ENCODE data around the gene SCUBE3.

SCUBE3 gene

DNA sequence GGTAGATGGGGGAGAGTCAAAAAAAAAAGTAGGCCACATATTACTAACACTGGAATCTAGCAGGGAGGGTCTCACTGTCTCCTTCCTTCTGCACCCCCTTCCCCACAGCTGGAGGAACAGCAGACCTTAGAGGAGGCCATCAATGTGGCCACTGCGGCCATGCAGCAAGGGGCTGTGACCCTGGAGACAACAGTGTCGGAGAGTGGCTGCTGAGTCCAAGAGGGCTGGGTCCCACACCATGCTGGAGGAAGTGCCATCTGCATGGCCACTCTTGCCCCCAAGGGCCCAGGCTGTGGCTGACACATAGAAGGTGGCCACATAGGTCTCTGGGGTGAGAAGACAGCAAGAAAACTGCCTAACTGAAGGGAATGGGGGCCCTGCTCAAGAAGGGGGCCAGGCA, 81.3 kb downstream of the SCUBE3 start:
- no peak for DNase-seq (ENCODE audit: low read depth)
- TF ChIP-seq, protein P1, sequence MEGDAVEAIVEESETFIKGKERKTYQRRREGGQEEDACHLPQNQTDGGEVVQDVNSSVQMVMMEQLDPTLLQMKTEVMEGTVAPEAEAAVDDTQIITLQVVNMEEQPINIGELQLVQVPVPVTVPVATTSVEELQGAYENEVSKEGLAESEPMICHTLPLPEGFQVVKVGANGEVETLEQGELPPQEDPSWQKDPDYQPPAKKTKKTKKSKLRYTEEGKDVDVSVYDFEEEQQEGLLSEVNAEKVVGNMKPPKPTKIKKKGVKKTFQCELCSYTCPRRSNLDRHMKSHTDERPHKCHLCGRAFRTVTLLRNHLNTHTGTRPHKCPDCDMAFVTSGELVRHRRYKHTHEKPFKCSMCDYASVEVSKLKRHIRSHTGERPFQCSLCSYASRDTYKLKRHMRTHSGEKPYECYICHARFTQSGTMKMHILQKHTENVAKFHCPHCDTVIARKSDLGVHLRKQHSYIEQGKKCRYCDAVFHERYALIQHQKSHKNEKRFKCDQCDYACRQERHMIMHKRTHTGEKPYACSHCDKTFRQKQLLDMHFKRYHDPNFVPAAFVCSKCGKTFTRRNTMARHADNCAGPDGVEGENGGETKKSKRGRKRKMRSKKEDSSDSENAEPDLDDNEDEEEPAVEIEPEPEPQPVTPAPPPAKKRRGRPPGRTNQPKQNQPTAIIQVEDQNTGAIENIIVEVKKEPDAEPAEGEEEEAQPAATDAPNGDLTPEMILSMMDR (IDR thresholded peaks at IDR 0.05; ENCODE audit: insufficient read depth, low read depth, low read length, missing control alignments), result no peak
- H3K4me3 ChIP-seq (ENCODE audit: low read length), result no peak overlapping the region

DNA sequence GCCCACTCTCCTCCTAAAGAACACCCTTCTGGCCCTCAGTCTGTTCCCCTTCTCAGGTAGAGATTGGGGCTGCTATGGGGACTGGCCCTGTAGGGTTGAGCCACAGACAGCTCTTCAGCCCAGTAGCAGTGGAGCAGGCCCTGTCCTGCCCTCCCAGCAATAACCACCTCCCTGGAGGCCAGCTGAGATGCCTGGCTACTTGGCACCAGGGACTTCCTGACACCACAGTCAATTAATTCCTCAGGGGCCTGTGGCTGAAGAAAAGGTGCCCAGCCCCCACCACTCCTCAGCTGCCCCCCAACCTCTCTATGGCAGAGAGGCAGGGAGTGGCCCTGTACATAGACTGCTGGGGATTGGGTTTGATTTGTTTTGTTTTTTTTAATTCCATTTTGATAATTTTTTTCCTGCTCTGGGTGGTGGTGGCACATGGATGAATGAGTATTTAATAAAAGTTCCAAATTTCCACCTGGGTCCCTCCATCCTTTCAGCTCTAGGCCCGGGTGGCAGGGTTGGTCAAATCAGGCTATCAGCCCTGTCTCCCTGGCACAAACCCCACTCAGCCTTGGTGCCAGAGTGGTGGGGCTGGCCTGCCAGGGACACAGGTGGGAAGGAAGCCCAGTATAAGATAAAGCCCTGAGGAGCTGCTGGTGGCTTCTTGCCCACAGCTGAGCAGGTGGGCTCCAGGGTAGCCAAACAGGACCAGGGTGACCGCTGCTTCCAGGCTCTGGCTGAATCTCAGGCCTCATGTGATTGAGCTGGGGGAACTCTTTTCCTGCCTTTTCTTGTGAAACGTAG, 82.0 kb downstream of the SCUBE3 start:
- TF ChIP-seq, protein P1 (IDR thresholded peaks at IDR 0.05; ENCODE audit: insufficient read depth, low read depth, low read length, missing control alignments), result no peak
- no peak for DNase-seq (ENCODE audit: low read depth)
- no peak overlapping the region for H3K4me3 ChIP-seq (ENCODE audit: low read length)

DNA sequence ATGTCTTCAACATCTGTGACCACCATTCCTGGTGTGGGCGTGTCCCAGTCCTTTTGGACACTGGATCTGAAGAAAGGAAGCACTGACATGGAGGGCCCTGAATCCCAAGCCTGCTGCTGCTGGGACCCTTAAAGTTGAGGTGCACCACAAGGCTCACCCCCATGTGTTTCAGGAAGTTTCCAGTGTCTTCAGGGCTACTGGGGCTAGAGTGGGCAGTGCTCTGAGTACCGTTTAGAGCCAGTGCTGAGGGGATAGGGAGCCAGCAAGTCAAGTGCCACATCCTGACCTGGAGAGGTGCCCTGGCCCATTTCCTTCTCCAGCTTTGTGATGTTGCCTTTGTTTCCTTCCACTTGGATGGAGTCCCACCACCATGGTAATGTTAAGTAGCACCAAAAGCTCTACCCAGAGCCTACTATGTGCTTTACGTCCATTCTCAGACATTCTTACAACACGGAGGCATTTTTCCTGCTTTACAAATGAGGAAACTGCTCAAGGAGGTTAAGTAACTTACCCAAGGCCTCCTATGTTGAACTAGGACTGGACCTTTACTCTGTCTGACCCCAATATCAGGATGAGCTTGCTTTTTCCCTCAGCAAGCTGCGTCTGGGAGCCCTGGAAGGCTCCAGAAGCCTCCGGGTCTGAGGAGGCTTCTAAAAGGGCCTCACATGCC, 83.3 kb downstream of the SCUBE3 start:
- no peak overlapping the region for H3K4me3 ChIP-seq (ENCODE audit: low read length)
- DNase-seq (ENCODE audit: low read depth), result no peak
- TF ChIP-seq, protein P1 (IDR thresholded peaks at IDR 0.05; ENCODE audit: insufficient read depth, low read depth, low read length, missing control alignments), result no peak

DNA sequence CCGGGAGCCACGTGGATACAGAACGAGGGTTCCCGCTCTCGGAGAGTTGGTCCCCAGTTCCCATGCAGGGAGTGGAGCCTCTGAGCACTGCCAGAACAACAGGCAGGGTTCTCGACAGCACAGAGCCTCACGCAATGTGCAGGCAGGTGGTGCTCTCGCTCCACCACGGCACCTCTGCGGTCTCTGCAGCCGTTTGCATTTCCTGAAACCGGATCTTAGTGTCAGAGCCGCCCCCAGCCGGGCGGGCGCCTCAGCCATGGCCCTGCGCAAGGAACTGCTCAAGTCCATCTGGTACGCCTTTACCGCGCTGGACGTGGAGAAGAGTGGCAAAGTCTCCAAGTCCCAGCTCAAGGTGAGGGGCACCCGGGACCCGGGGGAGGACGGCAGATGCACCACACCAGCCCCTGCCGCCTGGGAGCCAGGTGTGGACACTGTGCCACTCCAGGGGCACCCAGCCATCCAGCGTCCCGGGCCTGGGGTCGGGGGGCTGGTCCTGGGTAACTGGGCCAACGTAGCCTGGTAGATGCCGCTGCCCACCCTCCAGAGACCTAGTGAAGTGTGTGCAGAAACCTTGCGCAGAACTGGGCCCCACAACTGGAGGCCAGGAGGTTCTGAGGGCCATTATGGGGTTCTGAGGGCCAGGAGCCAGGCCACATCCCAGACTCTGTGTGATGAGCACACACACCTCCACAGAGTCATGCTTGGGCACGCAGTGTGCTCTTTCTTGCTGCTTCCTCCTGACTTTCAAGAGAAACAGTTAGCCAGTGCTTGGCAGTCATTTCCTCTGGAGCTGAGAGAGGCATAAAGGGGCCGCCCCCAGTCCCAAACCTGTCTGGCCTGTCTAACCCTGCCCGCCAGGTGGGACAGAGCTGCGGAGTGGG, 84.1 kb downstream of the SCUBE3 start, which contains the start of gene DEF6:
TSS of gene DEF6 (plus strand) at position 218 of the 881 bp plus-strand sequence. CDS start at position 257, 39 bp downstream.
- TF ChIP-seq, protein P1 (IDR thresholded peaks at IDR 0.05; ENCODE audit: insufficient read depth, low read depth, low read length, missing control alignments), result peak; percentile 89
- peak; percentile 95 for DNase-seq (ENCODE audit: low read depth)
- peak within 1 kb of the TSS; percentile 67 for H3K4me3 ChIP-seq (ENCODE audit: low read length)

DNA sequence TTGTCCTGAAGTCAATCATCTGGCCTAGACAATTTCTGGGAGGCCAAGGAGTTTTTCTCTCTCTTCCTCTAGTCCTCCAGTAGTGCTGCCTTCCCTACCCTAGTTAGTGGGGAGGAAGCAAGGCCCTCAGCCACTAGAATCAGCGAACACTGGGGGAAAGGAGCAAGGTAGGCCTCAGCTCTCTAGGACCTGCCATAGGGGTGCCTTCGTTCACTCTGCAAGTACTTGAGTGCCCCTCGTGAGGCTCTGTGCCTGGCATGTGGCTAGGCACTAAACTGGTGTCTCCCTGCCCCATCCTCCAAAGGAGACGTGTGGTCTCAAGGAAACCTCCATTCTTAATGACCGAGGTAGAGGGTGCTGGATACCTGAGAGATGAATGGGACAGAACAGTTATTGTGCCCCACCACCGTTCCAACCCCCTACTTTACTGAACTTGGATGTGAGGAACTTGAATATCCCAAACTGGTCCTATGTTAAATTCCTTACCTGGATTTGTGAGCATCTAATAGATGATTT, 84.9 kb downstream of the SCUBE3 start:
- peak overlapping the region; percentile 67 for H3K4me3 ChIP-seq (ENCODE audit: low read length)
- no peak for DNase-seq (ENCODE audit: low read depth)
- TF ChIP-seq, protein P1 (IDR thresholded peaks at IDR 0.05; ENCODE audit: insufficient read depth, low read depth, low read length, missing control alignments), result no peak

DNA sequence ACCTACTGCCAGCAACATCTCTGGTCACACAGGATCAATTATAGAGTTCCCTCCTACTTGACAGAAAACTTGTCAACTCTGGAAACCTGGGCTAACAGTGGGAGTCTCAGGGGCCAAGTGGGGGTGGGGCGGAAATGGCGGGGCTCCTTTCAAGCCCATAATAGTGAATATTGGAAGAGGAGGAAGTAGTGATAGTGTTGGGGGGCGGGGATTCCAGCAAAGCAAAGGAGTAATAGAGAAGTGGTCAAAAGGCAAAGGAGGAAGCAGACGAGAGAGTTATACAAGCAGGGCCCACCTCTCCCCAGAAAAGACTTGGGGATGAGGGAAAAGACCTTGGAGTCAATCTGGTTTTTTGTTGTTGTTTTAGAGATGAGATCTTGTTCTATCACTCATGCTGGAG, 85.9 kb downstream of the SCUBE3 start:
- DNase-seq (ENCODE audit: low read depth), result no peak
- no peak overlapping the region for H3K4me3 ChIP-seq (ENCODE audit: low read length)
- TF ChIP-seq, protein P1 (IDR thresholded peaks at IDR 0.05; ENCODE audit: insufficient read depth, low read depth, low read length, missing control alignments), result no peak
